Embryonic facial prominence (tissue), 1 donor: Measurements from ENCODE around the gene ECE1.

Experiments used
- DNase-seq: peaks from one replicate; pipeline ENCODE4 v3.0.0-alpha.2; 2016; ENCODE audit errors: extremely low spot score

Gene ECE1

DNA sequence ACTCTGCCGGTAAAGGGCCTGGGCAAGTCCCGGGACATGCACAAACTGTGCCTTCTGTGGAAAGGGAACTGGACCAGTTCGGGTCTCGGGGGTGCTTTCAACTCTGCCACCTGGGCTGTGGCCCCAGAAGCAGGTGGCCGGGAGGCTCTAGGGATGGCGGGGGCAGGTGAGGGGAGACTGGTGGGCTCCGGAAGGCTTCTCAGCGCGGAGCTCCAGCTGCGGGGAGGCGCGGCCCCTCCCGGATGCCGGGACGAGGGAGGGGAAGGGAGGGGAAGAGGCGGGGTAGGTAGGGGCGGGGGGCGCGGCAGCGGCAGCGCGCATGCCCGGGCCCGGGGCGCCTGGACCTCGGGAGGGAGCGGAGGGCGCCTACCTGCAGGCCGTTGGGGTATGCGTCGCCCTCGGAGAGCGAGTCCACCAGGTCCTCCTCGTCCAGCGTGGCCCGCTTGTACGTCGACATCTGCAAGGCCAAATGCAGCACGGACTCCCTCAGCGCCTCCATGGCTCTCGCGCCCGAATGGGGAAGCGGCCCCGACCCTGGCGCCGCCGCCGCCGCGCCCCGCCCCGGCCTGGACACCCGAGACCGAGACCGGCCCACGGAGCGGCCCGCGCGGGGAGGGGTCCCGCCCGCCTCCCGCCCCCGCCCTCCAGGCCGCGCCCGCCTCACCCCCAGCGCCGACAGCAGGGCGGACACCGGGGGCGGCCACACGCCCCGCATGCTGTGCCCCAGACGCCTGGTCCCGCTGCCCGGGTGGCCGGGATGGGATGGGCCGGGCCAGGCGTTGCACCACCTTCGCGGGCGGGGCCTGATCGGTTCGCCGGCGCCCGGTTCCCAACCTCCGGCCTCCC is at the start of gene ECE1:
Gene ECE1, minus strand, starts transcription at position 764 of the 846 bp plus-strand sequence. Its CDS starts 49 bp downstream, at position 715.
- no peak for DNase-seq

DNA sequence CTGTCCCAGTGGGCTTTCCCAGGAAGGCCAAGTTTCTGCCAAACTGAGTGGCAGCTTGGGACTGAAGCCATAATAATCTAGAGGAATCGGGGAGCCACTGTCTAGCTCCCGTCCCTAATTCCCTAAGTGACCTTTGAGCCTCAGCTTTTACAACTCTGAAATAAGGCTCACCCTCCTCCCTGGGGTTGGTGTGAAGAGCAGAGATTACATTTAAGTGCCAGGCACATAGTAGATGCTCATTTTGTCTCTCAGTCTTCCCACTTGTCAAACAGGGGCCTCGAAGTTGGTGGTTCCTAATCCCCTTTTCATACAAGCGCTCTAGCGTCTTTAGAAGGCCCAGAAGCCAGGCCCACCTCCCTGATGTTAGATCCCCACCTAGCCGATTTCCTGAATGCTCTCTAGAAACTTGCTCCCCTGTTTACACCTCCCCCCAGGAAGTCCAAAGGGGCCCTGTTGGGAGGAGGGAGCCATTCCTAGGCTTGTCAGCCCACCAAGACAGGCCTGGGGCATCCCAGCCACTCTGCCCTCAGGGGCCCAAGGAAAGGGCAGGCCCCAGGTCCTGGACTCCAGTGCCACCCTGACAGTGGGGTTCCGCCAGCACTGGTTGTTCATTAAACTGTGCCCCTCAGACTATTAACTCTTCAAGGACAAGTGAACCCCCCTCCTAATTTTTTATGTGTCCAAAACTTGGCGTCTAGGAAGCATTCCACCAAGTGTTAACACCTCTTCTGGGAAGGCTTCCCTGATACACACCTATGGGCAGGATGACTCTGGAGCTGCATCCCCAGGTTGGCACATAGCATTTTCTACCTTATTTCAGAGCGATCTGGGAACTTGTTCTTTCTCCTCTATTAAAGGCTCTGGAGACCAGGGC is 49.3 kb upstream of the ECE1 start:
- DNase-seq = no peak

DNA sequence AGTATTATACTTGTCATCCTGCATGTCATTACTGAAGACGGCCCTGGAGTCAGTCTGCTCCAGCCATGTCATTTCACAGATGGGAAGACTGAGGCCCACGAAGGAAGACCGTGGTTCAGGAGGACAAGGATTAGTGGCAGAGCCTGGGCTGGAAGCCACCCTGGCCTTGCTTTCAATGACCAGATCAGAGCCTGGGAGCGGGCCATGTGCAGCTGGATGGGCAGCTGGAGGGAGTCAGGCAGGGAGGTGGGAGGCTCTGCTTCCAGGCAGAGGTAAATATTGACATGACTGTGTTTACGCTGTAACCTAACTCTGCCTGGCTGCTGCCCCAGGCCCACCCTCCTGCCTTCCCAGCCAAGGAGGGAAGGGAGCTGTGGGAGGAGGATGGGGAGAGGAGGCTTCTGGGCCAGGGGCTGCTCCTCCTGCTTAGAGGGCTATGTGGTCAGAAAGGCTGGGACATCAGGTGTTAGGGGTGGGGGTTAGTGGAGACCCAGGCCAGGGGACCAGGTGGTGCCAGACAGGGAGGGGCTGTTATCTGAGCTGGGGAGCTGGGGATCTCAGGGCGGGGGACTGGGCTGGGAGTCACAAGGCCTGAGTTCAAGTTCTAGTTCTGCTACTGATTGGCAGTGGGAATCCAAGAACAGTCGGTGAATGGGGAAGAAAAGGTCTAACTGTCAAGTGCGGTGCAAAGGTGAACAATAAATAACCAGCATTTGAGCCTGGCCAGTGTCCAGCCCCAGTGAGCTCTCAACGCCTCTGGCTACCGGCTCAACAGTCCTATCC is 48.5 kb upstream of the ECE1 start:
- DNase-seq = no peak

DNA sequence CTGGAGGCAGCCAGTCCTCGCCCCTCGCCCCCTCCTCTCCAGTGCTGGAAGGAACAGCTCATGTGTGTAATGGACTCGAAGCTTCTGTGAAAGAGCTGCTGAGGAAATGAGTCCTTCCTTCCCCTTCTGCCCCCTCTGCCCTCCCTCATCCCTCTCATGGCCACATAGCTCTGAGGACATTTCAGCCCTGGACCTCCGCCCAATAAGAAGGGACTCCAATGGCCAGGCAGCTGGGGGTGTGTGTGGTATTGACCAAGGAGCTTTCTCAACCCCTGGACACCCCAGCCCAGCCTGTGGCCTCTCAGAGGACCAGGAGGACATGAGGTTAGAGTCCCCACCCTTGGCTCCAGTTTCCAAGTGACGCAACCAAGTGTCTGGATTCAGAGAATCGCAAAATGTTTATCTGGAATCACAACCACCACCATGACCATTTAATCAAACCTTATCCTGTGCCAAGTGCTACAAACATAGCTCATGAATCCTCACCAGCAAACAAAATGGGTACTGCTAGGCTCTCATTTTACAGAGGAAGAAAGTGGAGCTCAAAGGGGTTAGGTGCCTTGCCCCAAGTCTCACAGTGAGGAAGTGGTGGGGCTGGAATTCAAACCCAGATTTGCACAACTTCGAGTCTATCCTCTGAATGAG is 47.8 kb upstream of the ECE1 start:
- no peak for DNase-seq

DNA sequence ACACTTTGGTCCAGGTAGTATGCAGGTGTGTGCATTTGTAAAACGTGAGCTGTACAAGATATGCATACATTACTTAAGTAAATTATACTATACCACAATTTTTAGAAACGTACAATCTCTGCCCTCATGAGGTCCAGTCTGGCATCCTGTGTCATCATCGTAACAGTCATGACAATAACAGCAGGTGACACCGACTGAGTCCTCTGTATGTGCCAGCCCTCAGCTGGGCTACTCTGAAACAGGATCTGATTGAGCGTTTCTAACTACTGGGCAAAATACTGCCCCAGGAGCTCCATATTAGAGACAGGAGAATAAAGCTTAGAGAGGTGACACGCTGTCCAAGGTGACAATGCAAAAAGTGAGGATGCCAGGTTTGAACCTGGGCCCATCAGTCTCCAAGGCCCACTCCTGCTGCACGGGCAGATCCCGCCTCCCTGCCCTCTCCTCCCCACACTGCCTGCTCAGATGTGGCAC is 47.2 kb upstream of the ECE1 start:
- no peak for DNase-seq

DNA sequence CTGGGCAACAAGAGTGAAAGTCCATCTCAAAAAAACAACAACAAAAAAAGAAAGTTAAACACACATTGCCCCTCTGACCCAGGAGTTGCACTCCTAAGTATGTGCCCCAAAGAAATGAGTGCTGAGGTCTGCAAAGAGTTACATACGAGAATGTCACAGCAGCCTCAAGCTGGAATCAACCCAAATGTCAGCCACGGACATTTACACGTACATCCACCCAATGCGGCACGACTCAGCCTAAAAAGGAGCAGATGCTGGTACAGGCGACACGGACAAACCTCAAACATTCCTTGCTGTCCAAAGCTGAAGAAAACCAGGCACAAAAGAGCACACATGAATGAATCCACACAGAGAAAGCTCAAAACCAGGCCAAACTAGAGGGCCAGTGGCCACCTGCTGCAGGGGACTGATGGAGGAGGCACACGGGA is 46.8 kb upstream of the ECE1 start:
- no peak for DNase-seq

DNA sequence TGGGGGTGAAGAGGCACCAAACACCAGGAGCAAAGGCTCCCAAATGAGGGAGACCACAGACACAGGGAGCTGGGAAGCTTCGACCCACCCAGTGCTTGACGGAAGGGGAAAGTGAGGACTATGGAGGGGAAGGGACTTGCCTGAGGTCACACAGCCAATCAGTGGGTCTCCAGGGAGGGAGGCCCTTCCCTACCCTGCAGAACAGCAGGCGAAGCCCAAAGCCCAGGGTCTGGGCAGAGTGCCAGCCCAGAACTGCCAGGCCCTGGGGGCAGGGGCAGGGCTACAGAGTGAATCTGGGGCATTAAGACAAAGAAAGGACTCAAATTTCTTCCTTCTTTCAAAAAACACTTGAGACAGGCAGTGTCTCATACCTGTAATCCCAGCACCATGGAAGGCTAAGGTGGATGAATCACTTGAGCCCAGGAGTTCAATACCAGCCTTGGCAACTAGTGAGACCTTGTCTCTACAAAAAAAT is 45.5 kb upstream of the ECE1 start:
- no peak for DNase-seq

DNA sequence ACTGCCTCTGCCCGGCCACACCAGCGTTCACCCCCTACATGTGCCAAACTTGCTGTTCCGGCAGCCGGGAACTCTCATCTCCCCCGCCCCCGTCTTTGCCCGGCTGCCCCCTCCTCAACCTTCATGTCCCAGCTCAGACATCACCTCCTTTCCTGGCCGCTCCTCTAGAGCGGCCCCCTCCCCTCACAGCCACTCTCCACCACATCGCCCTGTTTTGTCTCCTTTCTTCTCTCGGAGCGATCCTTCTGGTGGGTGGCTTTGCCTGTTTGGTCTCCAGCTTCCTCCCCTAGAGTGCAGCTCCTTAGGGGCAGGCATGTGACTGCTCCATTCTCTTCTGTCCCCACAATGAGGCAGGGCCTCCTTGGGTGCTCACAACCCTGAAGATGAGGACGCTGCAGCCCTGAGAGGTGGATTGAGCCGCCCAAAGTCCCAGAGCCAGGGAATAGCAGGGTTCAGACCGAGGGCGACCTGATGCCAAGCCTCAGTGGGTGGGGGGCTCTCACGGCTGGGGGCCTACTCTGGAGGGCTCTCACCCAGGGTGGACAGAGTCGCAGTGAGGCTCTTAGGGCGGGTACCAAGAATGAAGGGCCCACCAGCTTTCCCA is 44.9 kb upstream of the ECE1 start:
- no peak for DNase-seq

DNA sequence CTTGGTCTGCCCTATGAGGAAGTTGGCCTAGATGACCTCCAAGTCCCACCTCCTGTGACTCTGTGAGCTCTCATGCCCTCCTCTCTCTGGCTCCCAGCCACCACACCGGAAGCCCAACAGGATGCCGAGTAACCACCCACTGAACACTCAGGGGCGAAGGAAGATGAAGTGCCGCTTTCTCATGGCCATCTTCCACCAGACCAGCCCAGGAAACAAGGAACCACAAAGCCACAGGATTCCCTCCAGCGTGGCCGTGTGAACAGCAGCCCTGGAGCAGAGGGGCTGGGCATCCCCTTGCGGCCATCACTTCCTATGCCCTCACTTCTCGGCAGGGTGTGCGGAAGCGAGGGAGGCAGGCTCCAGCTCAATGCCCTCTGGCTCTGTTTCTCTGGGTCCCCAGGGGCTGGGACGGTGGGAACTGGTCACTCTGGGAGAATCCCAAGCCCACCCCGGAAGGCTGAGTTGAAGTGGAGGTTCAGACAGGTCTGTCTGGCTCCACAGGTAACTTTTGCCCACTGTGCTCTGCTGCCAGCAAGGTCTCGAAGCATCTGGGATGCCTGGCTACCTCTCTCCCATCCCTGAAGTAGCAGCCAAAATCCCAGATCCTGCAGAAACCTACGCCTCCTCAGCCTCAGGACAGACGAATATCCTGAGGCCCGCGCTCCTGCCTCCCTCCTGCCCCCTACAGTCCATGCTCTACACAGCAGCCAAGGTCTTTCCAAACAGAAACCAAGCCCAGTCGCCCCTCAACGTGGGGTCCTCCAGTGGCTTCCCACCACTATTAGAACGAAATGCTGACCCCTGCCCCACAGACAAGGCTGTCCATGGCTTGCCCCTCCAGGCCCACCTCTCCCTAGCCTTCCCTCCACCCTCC is 44.2 kb upstream of the ECE1 start:
- no peak for DNase-seq

DNA sequence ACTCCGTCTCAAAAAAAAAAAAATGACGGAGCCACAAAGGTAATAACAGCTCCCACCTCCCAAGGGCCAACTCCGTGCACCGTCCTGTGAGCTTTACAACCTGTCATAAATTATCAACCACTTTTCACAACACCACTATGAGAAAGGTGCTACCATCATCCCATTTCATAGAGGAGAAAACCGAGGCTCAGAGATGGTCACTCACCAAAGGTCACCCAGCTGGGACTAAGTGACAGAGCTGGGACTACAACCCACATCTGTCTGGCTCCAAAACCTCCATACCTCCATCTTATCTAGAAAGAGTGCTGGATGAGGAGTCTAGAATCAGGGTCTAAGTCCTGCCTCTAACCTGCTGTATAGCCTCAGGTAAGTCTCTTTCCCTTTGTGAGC is 43.6 kb upstream of the ECE1 start:
- DNase-seq = no peak

DNA sequence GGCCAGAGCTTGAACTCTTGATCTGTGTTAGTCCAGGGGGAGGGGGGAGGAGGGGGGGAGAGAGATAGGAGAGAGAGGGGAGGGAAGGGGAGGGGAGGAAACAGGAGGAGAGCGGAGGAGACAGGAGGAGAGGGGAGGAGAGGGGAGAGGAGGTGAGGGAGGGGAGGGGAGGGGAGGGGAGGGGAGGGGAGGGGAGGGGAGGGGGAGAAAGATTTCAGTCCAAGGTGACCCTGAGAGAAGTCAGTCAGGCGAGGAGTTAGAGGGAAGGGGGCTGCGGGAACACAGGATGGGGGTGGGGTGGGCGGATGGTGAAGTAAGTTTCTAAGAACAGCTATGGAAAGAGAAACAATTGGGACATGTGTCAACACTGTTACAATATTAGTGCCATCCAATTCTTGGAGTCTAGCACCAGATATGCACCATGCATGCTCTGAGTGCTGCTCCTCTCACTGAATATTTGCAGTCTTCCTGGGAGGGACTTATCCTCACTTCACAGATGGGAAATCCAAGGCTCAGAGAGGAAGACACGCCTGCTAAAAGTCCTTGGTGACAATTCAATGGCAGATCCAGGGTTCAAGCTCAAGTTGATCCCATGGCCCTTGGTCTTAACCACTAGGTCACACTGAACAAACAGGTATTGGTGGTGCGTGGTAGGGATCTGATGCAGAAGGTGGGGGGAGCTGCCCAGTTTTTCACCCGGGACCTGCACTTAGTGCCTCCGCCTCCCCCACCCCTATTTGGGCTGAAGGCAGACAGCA is 42.5 kb upstream of the ECE1 start:
- DNase-seq = no peak

DNA sequence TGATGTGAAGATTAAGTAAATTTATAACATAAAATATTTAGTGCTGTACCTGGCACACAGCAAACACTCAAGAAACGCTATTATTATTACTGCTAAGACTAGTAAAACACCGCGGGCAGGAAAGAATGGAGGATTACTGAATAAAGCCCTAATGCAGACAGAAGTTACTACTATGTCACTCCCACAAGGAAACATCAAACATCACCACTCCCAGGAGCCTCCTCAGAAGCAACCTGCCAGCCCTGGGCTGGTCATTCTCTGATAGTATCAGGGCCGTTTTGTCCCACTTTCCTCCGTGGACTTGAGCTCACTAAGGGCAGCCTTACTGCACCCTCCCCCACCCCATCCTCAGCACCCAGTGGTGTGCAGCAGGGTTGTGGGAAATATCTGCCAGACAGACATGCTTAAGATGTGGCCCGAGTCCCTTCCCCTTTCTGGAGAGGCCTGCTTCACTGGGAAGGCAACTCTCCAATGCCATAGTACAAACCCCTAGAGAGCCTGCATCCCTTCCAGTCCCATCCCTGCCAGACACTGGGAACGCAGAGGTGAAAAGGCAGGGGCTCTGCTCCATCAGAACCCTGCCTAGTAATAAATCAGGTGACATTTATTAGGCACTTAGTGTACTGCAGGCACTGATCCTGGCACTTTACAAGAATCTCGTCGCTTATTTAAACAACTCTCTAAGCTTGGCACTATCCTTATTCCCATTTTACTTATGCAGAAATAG is 41.7 kb upstream of the ECE1 start:
- DNase-seq = no peak

DNA sequence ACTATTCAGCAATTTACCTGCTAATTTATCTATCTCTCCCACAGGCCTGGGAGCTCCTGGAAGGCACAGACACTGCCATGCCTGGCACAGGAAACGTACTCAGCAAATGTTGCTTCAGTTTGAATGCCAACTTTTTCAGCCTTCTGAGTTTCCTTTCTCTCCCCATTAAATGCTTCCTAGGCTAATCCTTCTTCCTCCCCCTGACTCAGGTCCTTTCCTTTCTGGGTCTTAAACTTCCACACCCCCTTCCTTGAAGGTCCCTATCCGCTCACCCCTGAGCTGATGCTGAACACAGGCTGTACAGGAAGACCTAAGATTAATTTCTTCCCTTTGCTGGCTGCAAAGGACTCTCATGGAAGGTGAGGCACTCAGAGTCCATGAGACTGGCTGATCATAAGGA is 40.3 kb upstream of the ECE1 start:
- DNase-seq = no peak

DNA sequence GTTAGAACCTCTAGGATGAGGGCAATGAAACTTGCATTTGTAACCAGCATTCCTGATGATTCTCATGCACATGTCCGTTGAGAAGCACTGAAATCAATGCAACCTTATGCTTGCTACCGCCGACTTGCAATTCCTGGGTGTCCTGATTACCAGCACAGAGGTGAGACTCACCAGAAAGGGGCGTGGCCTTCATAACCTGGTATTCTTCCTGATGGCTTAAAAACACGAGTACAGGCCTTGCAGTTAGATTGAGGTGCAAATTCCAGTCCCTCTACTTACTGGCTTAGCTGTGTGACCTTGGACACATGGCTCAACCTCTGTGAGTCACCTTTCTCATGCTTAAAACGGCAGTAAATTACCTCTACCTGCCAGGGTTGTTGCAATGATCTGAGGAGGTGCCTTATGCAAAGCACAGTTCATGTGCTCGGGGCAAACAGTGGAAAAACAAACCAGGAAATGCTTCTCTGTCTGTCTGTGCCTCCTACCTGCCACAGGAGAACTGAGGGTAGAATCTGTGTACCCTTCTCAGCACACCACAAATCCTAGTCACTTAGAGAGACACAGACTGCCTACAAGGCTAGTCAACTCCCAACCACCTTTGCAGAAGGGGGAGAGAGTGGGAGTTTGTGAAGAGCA is 39.1 kb upstream of the ECE1 start:
- no peak for DNase-seq

DNA sequence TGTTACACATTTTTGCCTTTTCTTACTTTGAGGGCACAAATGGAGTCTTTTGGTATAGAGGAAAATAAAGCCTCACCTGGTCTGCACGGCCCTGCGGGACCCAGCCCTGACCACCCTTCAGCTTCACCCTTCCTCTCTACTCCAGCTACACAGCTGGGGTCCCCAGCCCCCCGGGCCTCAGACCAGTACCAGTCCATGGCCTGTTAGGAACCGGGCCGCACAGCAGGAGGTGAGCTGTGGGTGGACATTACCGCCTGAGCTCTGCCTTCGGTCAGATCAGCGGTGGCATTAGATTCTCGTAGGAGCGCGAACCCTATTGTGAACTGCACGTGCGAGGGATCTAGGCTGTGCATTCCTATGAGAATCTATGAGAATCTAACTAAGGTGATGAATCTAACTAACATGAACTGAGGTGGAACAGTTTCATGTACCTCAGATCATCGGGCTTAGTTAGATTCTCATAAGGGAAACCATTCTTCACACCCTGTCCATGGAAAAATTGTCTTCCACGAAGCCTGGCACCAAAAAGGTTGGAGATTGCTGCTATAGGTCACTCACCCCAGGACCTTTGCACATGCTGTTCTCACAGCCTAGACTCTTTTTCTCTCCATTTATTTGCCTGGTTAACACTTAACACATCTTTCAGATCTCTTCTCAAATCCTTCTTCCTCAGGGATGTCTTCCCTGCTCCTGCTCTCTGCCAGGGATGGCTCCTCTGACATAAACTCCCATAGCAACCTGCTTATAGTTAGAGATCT is 37.5 kb upstream of the ECE1 start:
- DNase-seq = no peak

DNA sequence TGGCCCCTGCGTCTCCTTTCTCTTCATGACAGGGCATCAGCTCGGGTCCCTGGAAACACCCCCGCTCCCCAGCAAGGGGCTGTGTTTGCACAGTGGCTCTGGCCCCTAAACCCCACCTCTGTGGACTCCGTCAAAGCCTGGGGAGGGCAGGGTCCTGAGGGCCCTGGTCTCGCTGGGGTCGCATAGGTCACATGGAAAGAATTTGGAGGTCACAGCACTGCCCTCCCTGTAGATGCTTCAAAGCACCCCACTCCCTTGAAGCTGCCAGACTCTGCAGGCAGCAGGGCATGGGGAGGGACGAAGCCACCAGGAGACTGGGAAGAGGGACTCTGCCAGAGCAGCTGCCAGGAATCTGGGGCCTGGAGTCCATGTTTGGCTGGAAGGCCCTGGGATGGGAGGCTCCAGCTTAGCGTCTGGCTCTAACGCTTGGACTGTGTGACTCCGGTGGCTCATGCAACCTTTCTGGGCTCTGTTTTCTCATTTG is 36.6 kb upstream of the ECE1 start:
- DNase-seq = no peak
